HG03442 (cell line): ENCODE measurements around the gene TBC1D22A.

Source experiments
- ATAC-seq: cut with Tn5 transposase; IDR thresholded peaks from one replicate; pipeline ENCODE4 v1.9.1; 2021; ENCODE audit warnings: mild to moderate bottlenecking, moderate library complexity; ENCODE audit not compliant: unreplicated experiment

Gene TBC1D22A

DNA sequence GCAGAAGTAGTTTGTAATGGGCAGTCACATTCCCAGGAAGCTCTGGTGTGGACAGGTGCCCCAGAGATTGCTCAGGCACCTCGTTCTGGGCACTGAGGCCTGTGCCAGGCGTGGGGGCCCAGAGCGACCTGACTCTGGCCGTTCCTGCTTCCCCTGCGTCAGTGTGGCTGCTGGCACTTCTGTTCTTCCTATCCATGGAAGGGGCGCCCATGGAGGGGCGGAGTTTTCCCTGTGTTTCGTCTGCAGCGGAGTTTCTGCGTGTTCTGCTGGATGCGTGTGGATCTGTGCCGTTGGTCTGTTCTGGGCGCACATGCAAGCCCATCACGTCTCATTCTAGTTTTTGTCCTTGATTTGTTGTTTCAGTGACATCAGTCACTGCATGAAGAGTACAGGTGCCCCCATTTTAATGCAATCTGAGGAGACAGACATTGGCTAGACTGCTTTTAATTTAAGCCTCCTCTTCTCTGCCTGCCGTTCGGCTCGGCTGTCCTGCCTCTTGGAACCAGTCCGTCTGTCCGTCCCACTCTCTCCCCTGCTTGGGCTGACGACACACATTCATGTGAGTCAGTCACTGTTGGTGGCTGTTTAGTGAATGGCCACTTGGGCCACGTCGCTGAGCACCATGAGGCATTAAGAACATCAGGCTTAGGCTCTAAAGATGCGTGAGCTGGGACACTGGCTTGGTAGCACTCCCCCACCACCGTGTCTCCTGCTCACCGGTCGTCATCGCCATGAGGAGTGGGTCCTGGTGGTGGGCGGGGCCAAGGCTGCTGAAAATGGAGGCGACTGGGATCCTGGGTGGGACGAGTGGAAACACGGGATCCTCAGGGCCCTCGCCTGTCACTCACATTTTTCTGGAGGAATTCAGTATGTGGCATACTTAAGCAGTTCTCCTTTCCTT is 255.8 kb downstream of the TBC1D22A start:
- ATAC-seq: no peak

DNA sequence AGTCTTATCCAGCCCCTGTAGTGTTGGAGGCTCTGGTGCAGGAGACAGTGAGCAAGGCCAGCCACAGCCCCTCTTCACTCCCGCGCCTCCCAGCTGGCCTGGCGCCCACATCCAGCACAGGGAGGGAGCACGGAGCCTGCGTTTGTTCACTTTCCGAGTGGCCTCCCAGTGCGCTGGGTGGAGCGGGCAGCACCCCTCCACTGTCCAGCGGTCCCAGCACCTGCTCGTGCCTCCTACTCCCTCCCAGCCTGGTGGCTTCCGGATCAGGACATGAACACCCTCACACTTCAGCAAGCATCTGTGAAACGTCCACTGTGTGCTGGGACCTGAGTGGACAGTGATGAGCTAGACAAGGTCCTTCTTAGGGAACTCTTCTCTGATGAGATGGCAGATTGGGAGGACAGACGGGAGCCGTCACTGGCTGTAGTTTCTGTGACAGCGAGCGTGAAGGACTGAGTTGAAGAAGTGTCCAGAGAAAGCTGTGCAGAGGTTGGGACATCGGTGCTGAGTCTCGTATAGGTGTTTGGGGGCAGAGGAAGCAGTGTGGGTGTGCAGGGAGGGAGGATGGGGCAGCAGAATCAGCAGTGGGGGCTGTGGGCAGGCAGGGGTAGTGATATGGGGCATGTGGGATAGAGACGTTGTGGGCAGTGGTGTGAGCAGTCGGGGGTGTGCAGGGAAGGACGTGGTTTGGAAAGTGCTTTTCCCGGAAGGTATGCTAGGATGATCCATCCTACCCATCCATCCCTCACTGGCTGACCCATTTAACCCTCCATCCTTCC is 256.8 kb downstream of the TBC1D22A start:
- ATAC-seq: no peak

DNA sequence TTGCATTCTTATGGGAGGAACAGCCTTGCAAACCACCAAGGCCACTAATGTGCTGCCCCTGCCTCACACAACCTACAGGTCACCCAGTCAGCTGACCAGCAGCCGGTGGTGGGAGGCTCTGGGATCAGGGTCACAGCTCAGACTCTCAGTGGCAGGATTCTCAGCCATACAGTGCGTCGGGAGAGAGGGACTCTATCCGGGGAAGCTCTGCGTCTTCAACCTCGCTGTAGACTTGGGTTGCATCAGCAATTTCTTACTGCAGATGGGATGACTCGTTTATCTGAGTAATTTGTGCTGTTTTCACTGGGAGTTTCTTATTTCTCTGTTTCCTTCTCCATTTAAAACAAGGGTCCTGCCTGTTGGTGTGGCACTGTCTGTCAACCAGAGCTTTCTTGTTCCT is 257.7 kb downstream of the TBC1D22A start:
- ATAC-seq: no peak

DNA sequence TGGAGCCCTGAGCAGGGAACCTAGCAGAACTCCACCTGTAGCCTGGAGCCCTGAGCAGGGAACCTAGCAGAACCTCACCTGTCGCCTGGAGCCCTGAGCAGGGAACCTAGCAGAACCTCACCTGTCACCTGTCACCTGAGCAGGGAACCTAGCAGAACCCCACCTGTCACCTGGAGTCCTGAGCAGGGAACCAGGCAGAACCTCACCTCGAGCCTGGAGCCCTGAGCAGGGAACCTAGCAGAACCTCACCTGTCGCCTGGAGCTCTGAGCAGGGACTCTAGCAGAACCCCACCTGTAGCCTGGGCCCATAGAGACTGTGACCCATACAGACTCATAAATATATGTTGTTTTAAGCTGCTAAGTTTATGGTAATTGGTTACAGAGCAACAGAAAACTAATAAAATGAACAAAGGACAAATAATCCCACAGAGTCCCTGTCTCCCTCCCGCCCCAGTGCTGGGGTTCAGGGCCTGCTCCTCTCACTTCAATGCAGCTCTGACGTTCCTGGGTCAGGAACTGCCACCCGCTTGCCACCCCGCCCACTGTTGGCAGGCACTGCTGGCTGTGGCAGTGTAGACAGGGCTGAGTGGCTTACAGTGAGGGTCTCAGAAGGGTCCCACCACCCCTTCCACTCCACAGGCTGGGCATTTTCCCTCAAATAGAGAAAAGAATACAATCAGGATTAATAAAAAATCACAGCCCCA is 259.1 kb downstream of the TBC1D22A start:
- ATAC-seq: no peak

DNA sequence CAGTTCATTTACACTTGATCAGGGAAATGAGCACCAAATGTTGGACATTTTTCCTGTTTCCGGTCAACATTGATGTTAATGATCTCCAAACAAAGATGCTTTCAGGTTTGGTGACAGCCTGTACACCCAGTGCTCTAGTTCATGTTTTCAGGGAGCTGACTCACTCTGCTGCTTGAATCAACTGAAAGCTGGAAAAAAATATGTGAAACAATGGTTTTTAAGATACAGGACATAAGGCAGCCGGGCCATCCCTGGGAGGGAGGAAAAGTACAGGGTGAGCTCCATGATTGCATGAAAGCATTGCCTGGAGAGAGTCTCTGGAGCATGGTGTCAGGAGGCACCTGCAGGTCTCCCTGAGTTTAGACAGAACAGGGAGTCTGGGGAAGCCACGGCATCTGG is 259.6 kb downstream of the TBC1D22A start:
- ATAC-seq: no peak

DNA sequence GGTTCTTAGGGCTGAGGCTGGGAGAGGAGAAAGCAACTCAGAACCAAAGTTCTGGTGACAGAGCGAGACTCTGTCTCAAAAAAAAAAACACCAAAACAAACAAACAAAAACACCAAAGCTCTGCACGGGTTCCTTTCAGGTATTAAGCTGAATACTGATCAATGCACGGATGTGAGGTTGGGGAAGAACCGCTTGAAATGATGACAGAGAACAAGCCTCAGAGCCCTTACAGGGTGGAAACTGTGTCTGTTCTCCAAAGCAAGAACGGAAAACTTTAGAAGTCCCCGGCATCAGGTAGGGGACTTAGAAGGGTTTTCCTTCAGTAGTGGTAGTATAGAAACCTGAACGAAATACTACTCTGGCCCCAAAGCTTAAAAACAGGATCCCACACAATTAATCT is 260.0 kb downstream of the TBC1D22A start:
- no peak for ATAC-seq

DNA sequence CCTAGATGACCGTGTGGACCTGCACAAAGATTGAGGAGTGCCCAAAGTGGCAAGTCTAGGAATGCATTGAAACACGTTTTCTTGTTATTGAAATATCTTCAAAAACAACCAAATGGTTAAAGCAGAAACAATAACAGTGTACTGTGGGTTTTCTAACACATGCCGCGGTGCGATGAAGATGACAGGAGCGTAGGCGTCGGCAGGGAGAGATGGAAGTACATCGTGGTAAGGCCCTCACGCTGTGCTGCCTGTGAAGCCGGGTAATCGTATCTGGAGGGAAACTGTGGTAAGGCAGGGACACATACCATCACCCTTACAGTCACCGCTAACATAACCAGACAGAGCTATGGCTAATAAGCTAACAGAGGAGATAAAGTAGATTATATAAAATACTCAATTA is 261.4 kb downstream of the TBC1D22A start:
- no peak for ATAC-seq

DNA sequence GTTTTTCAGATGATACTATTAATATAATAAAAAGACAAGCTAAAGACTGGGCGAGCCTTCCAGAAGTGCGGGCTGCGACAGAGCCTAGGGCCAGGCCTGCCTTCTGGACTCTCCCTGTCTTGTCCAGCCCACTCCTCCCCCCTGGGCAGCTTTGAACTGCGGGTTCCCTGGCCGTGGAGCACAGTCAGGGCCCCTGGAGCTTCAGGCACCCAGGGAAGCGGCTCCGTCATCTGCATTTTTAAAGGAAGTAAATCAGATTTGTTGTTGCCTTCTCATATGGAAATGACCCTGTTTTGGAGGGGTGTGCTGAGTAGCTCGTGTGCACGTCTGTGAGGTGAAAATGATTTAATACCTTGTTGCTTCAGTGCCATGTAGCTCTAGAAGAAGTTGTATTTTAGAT is 265.3 kb downstream of the TBC1D22A start:
- no peak for ATAC-seq

DNA sequence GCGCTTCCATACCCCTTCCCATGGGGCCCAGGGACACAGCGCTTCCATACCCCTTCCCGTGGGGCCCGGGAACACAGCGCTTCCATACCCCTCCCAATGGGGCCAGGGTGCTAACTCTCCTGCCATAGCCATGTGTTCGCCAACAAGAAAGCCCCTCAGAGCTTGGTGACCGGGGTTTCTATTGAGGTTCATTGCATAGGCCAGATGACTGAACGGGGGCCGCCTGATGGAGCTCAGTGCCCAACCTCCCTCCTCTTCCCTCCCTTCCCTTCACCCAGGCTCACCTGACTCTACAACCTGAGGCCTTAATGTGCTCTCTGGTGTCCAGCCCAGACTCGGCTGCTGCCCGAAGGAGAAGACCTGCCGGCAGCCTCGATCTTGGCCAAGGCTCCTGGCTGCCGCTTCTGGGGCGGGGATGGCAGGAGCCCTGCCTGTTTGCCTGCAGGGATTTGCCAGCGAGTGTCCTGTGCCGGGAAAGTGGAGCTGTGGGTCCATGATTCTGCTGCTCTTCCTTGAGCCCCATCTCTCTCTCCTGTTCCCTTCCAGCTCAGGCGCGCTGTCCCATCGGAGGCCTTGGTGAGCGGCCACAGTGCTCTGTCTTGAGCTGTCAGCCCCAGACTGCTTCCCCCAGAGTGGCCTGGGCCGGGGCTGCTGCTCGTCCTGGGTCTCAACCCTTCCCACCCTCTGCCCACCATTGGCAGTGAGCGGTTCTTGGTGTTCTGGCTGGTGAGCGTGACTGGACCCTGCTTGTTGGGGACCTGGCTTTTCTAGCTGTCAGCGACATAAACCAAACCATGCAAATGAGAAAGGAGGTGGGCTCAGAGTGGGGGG is 267.0 kb downstream of the TBC1D22A start:
- no peak for ATAC-seq

DNA sequence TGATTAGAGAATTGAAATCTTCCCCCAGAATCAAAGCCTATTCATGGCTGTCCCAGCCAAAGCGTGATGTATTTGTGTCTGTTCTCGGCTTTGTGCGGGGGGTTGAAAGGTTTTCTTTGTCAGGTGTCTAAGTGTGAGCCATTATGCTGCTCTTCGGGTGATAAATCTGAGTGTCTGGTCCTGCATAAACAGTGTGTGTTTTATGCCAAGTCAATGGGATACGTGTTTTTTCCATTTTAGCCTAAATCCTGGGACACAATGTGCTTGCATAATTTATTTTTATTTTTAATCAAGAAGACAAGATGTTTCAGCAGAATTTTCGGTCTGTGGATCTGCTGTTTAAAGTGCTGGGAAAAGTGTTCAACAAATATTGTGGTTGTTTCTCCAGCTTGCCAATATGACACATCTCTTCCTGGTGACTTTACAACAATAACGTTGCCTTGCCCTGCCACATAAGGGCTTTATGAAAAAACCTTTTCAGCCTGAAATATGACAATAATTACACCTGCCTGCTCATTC is 267.8 kb downstream of the TBC1D22A start:
- ATAC-seq: no peak

DNA sequence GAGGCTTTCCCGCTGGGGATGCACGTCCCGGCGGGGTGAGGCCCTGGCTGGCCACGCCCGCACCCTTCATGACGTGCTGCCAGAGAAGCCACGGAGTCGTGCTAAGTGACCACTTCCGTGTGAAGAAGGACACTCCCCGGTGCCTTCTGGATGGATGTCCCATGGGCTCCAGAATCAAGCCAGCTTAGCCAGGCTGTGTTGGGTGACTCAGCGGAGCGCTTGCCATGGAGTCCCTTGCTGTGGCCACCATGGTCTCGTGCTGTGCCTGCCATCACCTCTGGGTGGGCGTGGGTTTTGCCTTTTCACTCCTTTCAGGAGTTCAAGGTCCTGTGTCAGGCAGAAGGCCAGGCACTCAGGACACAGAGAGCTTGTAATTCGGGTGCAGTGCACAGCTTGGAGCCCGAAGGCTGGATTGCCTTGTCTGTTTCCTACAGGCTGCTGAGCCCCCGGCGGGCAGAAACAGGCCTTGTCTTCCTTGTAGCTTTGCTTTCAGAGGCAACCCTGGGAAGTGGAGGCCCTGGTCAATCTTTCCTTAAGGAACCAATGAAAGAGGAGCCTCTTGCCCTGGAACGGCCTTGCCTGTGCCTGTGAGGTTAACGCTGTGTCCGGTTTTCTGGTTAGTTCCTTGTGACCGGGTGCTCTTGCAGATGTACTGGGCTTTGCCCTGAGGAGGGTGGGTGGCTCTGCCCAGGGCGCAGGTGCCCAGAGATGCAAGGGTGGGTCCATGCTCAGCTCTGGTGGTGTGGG is 268.6 kb downstream of the TBC1D22A start:
- no peak for ATAC-seq

DNA sequence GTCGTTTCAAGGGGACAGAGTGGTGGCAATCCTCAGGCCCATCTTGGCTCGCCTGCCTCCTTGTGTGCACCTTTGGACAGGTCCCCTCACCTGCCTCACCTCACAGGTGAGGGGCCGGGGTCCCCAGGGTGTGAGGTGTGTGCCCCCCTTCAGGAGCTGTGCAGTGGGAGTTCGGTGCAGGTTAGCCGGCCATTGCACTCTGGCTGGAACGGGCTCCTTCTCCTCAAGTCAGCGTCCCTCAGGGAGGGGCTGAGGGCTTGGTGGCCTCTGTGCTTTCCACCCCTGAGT is 269.1 kb downstream of the TBC1D22A start:
- ATAC-seq: no peak

DNA sequence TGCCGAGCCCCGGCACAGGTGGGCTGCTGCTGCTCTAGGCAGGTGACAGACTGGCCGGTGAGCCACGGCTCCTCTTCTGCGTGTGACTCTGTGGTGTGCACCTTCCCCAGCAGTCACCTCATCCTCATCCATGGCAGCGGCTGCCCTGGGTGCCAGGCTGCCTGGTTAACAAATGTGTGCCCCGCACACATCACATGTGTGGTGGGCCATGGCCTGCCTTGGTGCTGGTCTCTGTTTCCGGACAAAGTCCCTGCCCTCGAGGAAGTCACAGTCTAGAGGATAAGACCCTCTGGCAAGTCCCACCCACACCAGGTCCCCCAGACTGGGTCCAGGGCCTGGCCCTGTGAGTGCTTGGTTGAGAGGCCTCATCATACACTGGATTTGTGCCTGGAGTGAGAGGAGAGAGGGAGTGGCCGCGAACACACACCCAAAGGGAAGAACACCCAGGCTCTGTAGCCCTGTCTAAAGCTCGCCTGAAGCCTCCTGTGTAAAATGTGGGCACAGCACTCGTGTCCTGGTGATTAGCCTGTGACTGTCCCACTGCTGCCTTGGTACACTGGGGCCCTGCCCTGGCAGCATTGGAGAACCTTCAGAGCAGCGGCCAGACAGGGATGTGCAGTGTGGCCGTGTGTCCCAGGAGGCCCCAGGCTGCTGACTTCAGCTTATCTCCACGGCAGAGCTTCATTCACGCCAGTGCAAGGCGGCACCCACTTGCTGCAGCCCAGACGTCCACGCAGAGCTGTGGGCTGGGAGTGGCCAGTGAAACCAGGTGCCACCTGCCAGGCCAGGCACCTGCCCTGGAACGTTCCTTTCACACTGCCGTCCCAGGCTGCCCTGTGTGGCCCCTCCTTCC is 269.9 kb downstream of the TBC1D22A start:
- ATAC-seq: no peak

DNA sequence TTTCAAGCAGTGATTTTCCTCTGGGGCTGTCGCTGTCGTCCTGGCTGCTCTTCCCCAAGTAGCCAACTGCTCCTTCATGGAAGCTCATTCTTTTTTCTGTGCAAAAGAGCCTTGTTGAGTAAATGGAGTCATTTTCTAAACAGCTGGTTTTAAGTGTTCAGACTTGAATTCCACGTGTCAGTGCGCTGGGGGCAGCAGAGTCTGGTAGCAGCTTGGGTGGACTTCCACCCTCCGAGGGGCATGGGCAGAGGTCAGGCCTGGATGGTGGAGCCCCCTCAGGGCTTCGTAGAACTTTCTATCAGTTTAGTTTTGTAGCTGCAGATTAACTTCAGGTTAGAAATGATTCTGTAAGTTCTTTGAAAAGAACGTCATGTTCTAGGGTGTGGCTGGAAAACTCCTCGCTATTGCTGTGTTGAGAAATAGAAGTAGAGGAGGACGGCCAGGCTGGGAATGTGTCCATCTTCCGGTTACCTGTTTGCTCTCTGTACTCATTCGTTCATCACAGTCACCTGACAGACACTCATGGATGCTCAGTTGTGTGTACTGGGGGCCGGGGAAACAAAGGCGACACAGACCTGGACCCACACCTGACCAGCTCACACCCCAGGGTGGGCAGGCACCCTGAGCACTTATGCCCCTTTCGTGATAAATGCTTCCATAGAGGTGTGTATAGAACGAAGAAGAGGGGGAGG is 270.7 kb downstream of the TBC1D22A start:
- ATAC-seq: no peak

DNA sequence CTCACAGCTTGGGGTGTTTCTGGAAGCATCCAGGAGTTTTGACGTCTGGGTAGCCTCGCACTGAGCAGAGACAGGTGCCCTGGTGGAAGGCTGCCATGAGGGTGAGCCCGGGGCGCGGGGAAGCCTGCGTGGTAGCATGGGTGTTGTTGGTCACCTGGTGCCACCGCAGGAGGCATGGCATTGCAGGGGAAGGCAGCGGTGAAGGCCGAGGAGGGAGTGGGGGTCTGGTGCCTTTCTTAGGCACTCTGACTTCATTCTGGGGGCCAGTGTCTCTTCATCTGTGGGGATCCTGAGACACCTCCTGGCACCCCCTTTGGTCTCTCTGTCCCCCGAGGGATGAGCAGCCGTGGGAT is 271.2 kb downstream of the TBC1D22A start:
- no peak for ATAC-seq

DNA sequence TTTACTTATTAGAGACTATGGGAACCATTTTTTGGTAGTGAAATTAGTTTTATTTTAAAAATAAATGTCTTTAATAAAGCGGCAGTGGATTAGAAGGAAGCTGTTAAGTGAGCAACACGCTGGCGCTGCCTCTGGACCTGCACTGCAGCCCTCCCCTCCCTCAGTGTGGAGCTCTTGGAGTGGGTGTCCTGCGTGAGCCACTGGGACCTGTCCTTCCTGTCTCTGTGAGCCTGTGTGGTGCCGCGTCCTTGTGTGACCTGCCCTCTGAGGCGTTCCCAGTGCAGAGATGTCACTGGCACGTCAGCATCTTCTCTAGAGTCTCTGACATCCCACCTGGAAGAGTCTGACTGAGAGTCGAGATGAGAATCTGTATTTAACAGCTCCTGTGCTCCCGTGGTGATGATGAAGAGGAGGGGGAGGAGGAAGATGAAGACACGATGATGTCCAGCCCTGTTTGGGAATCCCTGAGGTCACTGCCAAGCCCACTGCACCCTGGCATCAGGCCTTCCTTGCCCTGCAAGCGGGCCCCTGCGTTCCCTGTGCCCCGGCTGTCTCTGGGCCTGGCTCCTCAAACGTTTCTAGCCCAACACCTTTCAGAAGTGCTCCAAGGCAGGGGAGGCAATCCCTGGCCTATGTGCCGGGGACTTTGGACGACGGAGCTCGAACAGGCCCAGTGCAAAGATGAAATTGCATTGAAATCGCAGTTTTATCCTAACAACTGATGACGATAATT is 271.8 kb downstream of the TBC1D22A start:
- ATAC-seq: no peak

DNA sequence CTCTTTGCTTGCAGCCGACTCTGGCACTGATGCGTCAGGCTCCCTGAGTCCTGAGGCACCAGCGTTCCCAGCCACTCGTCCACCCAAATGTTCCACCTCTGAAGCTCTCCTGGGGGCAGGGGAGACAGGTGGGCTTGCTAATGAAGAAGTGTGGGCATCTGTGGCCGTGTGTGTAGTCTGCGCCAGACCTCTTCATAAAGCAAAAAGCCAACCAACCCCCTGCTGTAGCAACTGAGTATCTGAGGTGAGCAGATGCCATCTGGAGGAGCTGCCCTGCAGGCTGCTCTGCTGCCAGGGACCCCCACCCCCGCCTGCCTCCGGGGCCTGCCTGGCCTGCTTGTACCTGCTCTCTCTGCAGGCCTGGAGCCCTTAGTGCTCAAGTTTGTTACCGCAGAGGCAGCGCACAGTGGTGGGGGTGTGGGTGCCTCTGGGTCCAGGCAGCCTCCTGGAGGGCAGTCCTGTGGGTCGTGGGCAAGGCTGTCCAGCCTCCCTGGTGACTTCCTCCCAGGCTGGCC is 272.5 kb downstream of the TBC1D22A start:
- no peak for ATAC-seq

DNA sequence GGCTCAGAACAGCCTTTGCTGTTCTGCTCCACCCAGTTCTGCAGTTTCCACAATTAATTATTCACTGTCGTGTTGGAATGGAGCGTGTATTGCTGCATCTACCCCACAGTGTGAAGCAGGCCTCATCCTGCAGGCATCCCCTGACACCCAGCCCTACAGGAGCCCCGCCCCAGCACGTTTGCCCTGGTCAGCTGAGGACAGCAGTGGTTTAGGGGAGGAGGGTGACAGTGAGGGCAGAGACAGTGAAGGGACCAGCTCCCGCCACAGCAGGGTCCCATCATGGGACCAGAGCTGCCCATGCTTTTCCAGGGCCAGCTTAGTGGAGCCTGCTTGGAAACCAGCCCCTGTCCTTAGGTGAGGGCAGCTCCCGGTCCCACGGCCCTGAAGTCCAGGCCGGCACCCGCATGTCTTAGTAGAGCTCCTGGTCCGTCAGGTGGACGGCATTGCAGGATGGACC is 273.0 kb downstream of the TBC1D22A start:
- ATAC-seq: no peak
